ENCODE measurements around the gene ZMYND15. TPM values are rescaled to one million over a fixed set of nuclear protein-coding genes. Genes with fewer than 3 reads are reported as not detected.

Gene ZMYND15
- total RNA-seq, 1 donor from 2014 or later, result 1.5 TPM

GRCh38 chr17:4743898-4744297, 4.3 kb downstream of the ZMYND15 start:
- TF ChIP-seq, protein P1, sequence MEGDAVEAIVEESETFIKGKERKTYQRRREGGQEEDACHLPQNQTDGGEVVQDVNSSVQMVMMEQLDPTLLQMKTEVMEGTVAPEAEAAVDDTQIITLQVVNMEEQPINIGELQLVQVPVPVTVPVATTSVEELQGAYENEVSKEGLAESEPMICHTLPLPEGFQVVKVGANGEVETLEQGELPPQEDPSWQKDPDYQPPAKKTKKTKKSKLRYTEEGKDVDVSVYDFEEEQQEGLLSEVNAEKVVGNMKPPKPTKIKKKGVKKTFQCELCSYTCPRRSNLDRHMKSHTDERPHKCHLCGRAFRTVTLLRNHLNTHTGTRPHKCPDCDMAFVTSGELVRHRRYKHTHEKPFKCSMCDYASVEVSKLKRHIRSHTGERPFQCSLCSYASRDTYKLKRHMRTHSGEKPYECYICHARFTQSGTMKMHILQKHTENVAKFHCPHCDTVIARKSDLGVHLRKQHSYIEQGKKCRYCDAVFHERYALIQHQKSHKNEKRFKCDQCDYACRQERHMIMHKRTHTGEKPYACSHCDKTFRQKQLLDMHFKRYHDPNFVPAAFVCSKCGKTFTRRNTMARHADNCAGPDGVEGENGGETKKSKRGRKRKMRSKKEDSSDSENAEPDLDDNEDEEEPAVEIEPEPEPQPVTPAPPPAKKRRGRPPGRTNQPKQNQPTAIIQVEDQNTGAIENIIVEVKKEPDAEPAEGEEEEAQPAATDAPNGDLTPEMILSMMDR (conservative IDR thresholded peaks at IDR 0.05; ENCODE audit: low read depth, low read length), result no peak
- DNase-seq (ENCODE audit: low read depth), result no peak
- H3K4me3 ChIP-seq (ENCODE audit: low read depth, low read length), result no peak overlapping the region

DNA sequence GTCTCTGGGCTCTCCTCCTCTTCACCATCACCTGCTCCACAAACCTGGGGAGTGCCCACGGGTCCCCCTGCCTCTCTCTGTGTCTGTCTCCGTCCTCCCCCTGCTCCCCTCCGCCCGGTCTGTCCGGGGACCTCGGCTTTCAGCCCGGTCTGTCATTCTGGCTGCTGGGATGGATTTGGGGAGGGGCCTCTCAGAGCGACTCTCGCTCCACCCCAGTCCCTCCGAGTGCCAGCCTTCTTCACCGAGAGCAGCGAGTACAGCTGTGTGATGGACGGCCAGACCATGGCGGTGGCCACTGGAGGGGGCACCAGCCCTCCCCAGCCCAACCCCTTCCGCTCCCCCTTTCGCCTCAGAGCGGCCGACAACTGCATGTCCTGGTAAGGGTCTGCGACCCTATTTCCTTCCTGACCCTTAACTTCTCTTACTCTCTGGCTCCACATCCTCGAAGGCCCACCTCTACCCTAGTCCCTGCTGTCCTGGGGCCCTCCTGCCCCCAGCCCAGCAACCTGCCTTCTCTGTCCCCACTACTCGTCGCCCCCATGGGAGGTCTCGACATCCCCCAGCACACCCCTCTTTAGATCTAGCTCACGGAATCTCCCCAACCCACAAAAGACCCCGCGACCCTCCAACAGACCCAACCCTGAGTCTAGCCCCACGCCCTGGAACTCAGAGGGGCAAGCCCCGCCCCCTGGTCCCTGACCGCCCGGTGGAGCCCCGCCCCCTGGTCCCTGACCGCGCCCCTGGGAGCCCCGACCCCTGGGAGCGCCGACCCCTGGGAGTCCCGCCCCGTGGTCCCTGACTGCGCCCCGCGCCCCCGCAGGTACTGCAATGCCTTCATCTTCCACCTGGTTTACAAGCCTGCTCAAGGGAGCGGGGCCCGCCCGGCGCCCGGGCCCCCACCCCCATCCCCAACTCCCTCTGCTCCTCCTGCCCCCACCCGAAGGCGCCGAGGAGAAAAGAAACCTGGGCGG, 5.7 kb downstream of the ZMYND15 start:
- DNase-seq (ENCODE audit: low read depth), result no peak
- H3K4me3 ChIP-seq (ENCODE audit: low read depth, low read length), result no peak overlapping the region
- TF ChIP-seq, protein P1 (conservative IDR thresholded peaks at IDR 0.05; ENCODE audit: low read depth, low read length), result no peak

GRCh38 chr17:4747847-4748246, 8.2 kb downstream of the ZMYND15 start:
- TF ChIP-seq, protein P1 (conservative IDR thresholded peaks at IDR 0.05; ENCODE audit: low read depth, low read length), result no peak
- DNase-seq (ENCODE audit: low read depth), result no peak
- H3K4me3 ChIP-seq (ENCODE audit: low read depth, low read length), result no peak overlapping the region

- TF ChIP-seq, protein P1 (conservative IDR thresholded peaks at IDR 0.05; ENCODE audit: low read depth, low read length), result no peak
- no peak overlapping the region for H3K4me3 ChIP-seq (ENCODE audit: low read depth, low read length)
- no peak for DNase-seq (ENCODE audit: low read depth)
Measured at GRCh38 chr17:4748686-4749085, 9.1 kb downstream of the ZMYND15 start.

DNA sequence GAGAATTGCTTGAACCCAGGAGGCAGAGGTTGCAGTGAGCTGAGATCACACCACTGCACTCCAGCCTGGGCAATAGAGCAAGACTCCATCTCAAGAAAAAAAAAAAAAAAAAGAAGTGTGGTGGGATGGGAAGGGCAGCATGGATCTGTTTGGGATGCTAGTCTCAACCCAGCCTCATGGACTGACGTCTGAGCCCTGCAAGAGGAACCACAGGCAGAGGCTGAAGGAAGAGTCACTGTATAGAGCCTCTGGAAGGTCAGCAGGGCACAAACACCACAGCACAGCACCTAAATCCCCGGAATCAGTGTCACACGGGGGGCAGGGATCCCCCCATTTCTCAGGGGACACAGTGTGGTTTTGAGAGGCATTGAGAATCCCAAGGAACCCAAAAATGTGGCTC, 11.0 kb downstream of the ZMYND15 start:
- no peak overlapping the region for H3K4me3 ChIP-seq (ENCODE audit: low read depth, low read length)
- DNase-seq (ENCODE audit: low read depth), result no peak
- TF ChIP-seq, protein P1 (conservative IDR thresholded peaks at IDR 0.05; ENCODE audit: low read depth, low read length), result no peak

- TF ChIP-seq, protein P1 (conservative IDR thresholded peaks at IDR 0.05; ENCODE audit: low read depth, low read length), result no peak
- no peak for DNase-seq (ENCODE audit: low read depth)
- no peak overlapping the region for H3K4me3 ChIP-seq (ENCODE audit: low read depth, low read length)
Measured at GRCh38 chr17:4751932-4752331, 12.3 kb downstream of the ZMYND15 start.
